Keratinocyte (primary cell): ENCODE results near the gene MINDY4.

Experiments used
- EZH2 ChIP-seq: IDR thresholded peaks from one replicate; pipeline ENCODE4 v1.6.1; 2012; ENCODE audit warnings: inconsistent platforms, mild to moderate bottlenecking, low read length, moderate library complexity
- TF ChIP-seq, protein P1 (sequence below), 3 experiments: IDR thresholded peaks in 1 of 3; conservative IDR thresholded peaks in 1 of 3; optimal IDR thresholded peaks in 1 of 3; 2 replicates in 2 of 3; 3 replicates in 1 of 3; pipeline versions ENCODE3 to v1.5.1; 2011; ENCODE audit warnings: low read length in 3 of 3, mild to moderate bottlenecking in 3 of 3, moderate library complexity in 2 of 3, control low read depth in 1 of 3, inconsistent platforms in 1 of 3; ENCODE audit not compliant: insufficient read depth in 2 of 3; ENCODE audit errors: extremely low read depth in 1 of 3

DNA sequence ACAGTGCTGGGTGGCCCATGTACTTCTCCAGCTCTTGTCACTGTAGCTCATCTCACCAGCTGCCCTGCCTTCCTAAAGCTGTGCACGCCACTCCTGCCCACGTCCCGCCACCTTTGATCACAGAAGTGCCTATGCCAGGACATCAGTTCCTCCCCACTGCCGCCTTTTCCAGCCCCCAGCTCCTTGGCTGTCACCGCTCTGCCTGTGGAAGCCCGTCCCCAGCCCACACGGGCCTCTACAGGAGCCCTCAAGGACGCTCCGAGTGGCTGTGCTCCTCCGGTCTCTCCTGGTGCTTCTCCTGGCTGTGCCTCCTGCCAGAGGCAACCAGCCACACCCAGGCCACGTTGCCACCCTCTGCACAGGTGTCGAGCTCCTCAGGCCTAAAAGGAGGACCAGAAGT lies 38.6 kb upstream of the MINDY4 start:
- TF ChIP-seq, protein P1, sequence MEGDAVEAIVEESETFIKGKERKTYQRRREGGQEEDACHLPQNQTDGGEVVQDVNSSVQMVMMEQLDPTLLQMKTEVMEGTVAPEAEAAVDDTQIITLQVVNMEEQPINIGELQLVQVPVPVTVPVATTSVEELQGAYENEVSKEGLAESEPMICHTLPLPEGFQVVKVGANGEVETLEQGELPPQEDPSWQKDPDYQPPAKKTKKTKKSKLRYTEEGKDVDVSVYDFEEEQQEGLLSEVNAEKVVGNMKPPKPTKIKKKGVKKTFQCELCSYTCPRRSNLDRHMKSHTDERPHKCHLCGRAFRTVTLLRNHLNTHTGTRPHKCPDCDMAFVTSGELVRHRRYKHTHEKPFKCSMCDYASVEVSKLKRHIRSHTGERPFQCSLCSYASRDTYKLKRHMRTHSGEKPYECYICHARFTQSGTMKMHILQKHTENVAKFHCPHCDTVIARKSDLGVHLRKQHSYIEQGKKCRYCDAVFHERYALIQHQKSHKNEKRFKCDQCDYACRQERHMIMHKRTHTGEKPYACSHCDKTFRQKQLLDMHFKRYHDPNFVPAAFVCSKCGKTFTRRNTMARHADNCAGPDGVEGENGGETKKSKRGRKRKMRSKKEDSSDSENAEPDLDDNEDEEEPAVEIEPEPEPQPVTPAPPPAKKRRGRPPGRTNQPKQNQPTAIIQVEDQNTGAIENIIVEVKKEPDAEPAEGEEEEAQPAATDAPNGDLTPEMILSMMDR (optimal IDR thresholded peaks at IDR 0.05 in 1 of 3, IDR thresholded peaks at IDR 0.05 in 1 of 3, conservative IDR thresholded peaks at IDR 0.05 in 1 of 3; ENCODE audit: extremely low read depth in 1 of 3, insufficient read depth in 2 of 3, low read length in 3 of 3): no peak
- TF ChIP-seq EZH2: no peak
